ENCODE measurements around the gene COX6B2. TPM values are rescaled to one million over a fixed set of nuclear protein-coding genes. Genes with fewer than 3 reads are reported as not detected.
A peak's percentile ranks its signal among the peaks of the same experiment; 100 is the strongest.

COX6B2 gene
- total RNA-seq, 2 donors from 2014 or later, result 0.75 to 0.84 TPM

DNA sequence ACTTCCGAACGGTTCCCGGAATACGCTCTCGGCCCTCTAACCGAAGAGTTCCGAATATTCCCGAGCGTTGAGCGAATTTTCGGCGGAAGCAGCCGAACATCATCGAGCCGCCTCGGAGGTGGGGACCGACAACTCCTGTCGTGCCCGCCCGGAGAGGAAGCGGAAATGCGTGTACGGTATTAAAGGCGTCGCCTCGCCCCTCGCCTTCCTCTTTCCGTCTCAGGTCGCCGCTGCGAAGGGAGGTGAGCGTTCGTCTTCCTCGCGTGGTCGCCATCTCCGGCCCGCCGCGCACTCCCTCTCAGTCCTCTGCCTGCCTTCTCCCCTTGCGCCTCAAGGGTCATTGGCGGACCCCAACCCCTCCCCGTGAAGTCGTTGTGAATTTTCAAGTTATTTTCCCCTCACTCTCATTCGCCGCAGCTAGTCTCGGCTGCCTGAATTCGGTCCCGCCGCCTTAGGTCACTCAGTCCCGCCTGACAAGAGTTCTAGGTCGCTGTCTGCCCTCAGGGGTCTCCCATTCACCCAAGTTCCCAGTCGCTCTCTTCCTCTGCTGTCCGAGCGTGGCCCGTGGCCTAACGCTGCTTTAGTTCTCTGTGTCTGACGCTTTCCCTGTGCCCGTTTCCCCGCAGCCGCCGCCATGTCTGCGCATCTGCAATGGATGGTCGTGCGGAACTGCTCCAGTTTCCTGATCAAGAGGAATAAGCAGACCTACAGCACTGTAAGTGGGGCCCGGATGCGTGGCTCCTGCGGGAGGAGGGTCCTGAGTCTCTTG, 31.4 kb upstream of the COX6B2 start, which contains the start of gene RPL28:
TSS of gene RPL28 (plus strand) at position 209 of the 769 bp plus-strand sequence. CDS start at position 635, 426 bp downstream.
- Mint-ChIP-seq H3K4me3 (peak within 1 kb of the TSS; percentile 98), H3K36me3 (ENCODE audit: low read depth) (peaks cover 45% of the 10 kb centered on the region), H3K27me3 (ENCODE audit: insufficient read depth) (peaks cover 14% of the 10 kb centered on the region), H3K27ac (peak within 1 kb of the TSS; percentile 97), H3K4me1 (peaks cover 43% of the 10 kb centered on the region), H3K9me3 (no peaks in the 10 kb centered on the region)
- H3K27ac ChIP-seq (ENCODE audit: low read depth, low read length), result peak within 1 kb of the TSS; percentile 74
- peak within 1 kb of the TSS; percentile 99 for H3K4me3 ChIP-seq (ENCODE audit: low read length)
- peak; percentile 99 for DNase-seq
- peaks cover 21% of the 10 kb centered on the region for H3K4me1 ChIP-seq (ENCODE audit: control insufficient read depth, insufficient read depth, low read length)
- H3K27me3 ChIP-seq (ENCODE audit: control insufficient read depth, insufficient read depth, low read length, poor library complexity, severe bottlenecking), result no peaks in the 10 kb centered on the region
- peak within 1 kb of the TSS; percentile 88 for H3K9ac ChIP-seq (ENCODE audit: extremely low read depth, low read length, poor library complexity, severe bottlenecking)
- peaks cover 43% of the 10 kb centered on the region for H3K36me3 ChIP-seq (ENCODE audit: control insufficient read depth, insufficient read depth, low read length)
- H3K9me3 ChIP-seq (ENCODE audit: control insufficient read depth, low read length), result peaks cover 3% of the 10 kb centered on the region
- TF ChIP-seq, protein P1, sequence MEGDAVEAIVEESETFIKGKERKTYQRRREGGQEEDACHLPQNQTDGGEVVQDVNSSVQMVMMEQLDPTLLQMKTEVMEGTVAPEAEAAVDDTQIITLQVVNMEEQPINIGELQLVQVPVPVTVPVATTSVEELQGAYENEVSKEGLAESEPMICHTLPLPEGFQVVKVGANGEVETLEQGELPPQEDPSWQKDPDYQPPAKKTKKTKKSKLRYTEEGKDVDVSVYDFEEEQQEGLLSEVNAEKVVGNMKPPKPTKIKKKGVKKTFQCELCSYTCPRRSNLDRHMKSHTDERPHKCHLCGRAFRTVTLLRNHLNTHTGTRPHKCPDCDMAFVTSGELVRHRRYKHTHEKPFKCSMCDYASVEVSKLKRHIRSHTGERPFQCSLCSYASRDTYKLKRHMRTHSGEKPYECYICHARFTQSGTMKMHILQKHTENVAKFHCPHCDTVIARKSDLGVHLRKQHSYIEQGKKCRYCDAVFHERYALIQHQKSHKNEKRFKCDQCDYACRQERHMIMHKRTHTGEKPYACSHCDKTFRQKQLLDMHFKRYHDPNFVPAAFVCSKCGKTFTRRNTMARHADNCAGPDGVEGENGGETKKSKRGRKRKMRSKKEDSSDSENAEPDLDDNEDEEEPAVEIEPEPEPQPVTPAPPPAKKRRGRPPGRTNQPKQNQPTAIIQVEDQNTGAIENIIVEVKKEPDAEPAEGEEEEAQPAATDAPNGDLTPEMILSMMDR (conservative IDR thresholded peaks at IDR 0.05), result no peak
- WGBS, 2 experiments (ENCODE audit: insufficient coverage in 1 of 2, insufficient read length in 1 of 2), result 0% methylated on average over 54 to 68 of the region's 68 CpGs

DNA sequence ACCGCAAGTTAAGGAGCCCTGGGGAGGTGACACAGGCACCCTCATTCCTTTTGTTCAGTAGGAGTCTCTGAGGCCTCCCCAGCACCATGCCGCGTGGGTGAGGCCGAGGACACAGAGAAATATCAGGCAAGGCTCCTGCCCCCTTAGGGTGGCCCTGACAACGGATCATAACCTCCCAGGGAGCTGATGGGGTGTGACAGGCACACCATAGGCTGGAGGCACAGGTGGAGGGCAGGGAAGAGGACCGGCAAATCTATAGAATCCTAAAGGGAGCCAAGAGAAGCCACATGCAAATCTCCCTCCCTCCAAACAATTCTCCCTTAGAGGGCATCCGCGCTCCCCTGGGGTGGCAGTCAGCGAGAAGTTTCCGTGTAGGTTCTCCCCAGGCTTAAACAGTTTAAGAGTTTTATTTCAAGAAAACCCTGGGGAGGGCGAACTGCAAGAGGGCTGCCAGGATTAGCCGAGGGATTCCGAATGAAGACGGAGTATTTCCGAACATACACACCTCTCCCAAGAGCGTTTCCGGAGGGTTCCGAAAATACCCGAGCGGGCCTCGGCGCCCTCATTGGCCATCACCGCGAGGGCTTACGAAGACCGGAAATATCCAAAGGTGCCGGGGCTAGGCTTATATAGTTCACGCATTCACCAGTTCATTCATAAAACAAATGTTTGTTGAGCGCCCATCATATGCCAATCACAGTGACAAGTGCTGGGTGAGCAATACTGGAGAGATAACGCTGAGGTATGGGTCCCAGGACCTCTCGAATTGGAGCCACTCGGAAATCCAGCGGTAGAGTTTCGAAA, 30.6 kb upstream of the COX6B2 start:
- Histone ChIP-seq H3K27ac (ENCODE audit: low read depth, low read length) (peak overlapping the region; percentile 74), H3K36me3 (ENCODE audit: control insufficient read depth, insufficient read depth, low read length) (peaks cover 38% of the 10 kb centered on the region), H3K9me3 (ENCODE audit: control insufficient read depth, low read length) (peaks cover 3% of the 10 kb centered on the region), H3K27me3 (ENCODE audit: control insufficient read depth, insufficient read depth, low read length, poor library complexity, severe bottlenecking) (no peaks in the 10 kb centered on the region), H3K4me3 (ENCODE audit: low read length) (peak overlapping the region; percentile 99), H3K9ac (ENCODE audit: extremely low read depth, low read length, poor library complexity, severe bottlenecking) (peak overlapping the region; percentile 88), H3K4me1 (ENCODE audit: control insufficient read depth, insufficient read depth, low read length) (peaks cover 21% of the 10 kb centered on the region)
- peaks cover 36% of the 10 kb centered on the region for H3K4me1 Mint-ChIP-seq
- peaks cover 41% of the 10 kb centered on the region for H3K36me3 Mint-ChIP-seq (ENCODE audit: low read depth)
- TF ChIP-seq, protein P1 (conservative IDR thresholded peaks at IDR 0.05), result no peak
- WGBS, 2 experiments (ENCODE audit: insufficient coverage in 1 of 2, insufficient read length in 1 of 2), result 7 to 10% methylated on average over 26 to 34 of the region's 34 CpGs
- H3K4me3 Mint-ChIP-seq, result peak overlapping the region; percentile 98
- peak; percentile 99 for DNase-seq
- H3K27ac Mint-ChIP-seq, result peak overlapping the region; percentile 97
- H3K9me3 Mint-ChIP-seq, result no peaks in the 10 kb centered on the region
- H3K27me3 Mint-ChIP-seq (ENCODE audit: insufficient read depth), result peaks cover 18% of the 10 kb centered on the region

DNA sequence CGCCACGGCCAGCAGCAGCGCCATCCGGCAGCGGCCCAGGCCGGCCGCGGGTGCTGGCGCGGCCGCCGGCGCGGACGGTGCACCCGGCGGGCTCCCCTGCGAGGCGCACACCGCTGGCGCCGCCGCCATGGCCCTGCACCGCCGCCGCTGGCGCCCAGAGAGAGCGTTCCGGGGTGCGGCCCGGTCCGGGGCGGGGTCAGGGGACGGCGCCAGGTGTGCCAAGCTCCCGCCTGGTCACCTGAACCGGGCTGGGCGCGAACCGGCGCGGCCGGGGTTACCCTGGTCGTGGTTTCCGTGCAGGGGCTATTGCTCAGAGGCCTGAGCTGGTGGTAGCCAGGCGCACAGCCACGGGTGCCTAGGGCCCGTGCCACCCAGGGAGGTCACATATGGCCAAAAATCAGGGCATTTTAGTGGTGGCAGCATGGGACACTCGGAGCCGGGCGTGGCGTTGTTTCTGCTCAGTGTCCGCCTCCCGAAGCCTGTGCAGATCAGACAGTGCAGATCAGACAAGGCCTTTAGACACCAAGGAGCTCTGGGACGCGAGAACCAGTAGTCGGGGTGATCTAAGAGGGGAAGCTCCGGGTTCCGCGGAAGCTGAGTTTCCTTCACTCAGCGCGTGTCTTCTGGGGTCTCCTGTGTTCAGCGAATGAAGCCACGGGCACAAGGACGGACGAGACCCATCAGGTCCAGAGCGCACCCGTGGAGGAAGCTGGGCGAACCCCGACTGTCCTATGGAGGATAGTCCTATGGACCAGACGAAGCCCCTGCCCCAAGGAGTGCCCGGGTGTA, 29.8 kb upstream of the COX6B2 start, which contains the start of gene TMEM238:
TSS of gene TMEM238 (minus strand) at position 162 of the 789 bp plus-strand sequence. CDS start at position 129, 33 bp downstream.
- Histone ChIP-seq H3K27me3 (ENCODE audit: control insufficient read depth, insufficient read depth, low read length, poor library complexity, severe bottlenecking) (no peaks in the 10 kb centered on the region), H3K4me1 (ENCODE audit: control insufficient read depth, insufficient read depth, low read length) (peaks cover 14% of the 10 kb centered on the region), H3K9me3 (ENCODE audit: control insufficient read depth, low read length) (peaks cover 3% of the 10 kb centered on the region), H3K36me3 (ENCODE audit: control insufficient read depth, insufficient read depth, low read length) (peaks cover 30% of the 10 kb centered on the region), H3K4me3 (ENCODE audit: low read length) (peak within 1 kb of the TSS; percentile 99), H3K27ac (ENCODE audit: low read depth, low read length) (peak within 1 kb of the TSS; percentile 25), H3K9ac (ENCODE audit: extremely low read depth, low read length, poor library complexity, severe bottlenecking) (peak within 1 kb of the TSS; percentile 88)
- 35 to 63% methylated on average over 37 to 72 of the region's 72 CpGs for WGBS, 2 experiments (ENCODE audit: insufficient coverage in 1 of 2, insufficient read length in 1 of 2)
- Mint-ChIP-seq H3K36me3 (ENCODE audit: low read depth) (peaks cover 35% of the 10 kb centered on the region), H3K4me1 (peaks cover 29% of the 10 kb centered on the region), H3K27ac (peak within 1 kb of the TSS; percentile 97), H3K27me3 (ENCODE audit: insufficient read depth) (peaks cover 24% of the 10 kb centered on the region), H3K4me3 (peak within 1 kb of the TSS; percentile 98), H3K9me3 (no peaks in the 10 kb centered on the region)
- TF ChIP-seq, protein P1 (conservative IDR thresholded peaks at IDR 0.05), result no peak
- DNase-seq, result peak; percentile 69
